ENCODE data around the gene CYP27A1. TPM values are rescaled to one million over a fixed set of nuclear protein-coding genes. Genes with fewer than 3 reads are reported as not detected.

Gene CYP27A1
- total RNA-seq, 1 donor from 2014 or later, result 0.11 TPM

DNA sequence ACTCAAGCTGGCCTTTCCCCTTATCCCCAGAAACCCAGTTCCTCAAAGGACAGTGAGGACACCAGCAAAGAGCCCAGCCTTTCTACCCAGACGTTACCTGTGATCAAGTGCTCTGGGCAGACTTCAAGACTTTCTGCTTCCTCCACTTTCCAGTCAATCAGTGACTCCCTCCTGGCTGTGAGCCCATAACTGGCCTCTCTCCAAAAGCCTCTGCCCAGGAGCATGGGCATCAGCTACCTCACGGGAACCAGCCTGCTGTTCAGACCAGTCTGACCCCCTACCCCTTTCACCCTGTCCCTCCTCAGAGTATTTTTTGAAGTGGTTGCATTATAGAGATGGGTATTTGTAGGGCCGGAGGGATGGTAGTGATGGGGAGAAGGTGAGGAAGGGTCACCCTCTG, 27.7 kb upstream of the CYP27A1 start:
- no peaks in the 10 kb centered on the region for H3K27me3 ChIP-seq
- no peak overlapping the region for H3K4me2 ChIP-seq
- H3K4me3 ChIP-seq, result no peak overlapping the region
- no peaks in the 10 kb centered on the region for H3K4me1 ChIP-seq
- H3K27ac ChIP-seq, result no peak overlapping the region
- H2AFZ ChIP-seq (replicated peaks), result no peak overlapping the region
- no peaks in the 10 kb centered on the region for H3F3A ChIP-seq (ENCODE audit: low read depth)
- no peak overlapping the region for H3K9ac ChIP-seq
- Mint-ChIP-seq H3K27me3 (ENCODE audit: insufficient read depth, low read depth) (peaks cover 7% of the 10 kb centered on the region), H3K27ac (no peak overlapping the region), H3K4me1 (no peaks in the 10 kb centered on the region), H3K4me3 (no peak overlapping the region), H3K36me3 (peaks cover 36% of the 10 kb centered on the region), H3K9me3 (no peaks in the 10 kb centered on the region)
- H4K20me1 ChIP-seq (ENCODE audit: low read depth), result no peaks in the 10 kb centered on the region
- H3K9me3 ChIP-seq (ENCODE audit: low read depth), result no peaks in the 10 kb centered on the region
- no peak for DNase-seq (ENCODE audit: low spot score)
- no peak for TF ChIP-seq EZH2phosphoT487 (IDR thresholded peaks at IDR 0.05)
- TF ChIP-seq EZH2 (IDR thresholded peaks at IDR 0.05), result no peak
- TF ChIP-seq, protein P1, sequence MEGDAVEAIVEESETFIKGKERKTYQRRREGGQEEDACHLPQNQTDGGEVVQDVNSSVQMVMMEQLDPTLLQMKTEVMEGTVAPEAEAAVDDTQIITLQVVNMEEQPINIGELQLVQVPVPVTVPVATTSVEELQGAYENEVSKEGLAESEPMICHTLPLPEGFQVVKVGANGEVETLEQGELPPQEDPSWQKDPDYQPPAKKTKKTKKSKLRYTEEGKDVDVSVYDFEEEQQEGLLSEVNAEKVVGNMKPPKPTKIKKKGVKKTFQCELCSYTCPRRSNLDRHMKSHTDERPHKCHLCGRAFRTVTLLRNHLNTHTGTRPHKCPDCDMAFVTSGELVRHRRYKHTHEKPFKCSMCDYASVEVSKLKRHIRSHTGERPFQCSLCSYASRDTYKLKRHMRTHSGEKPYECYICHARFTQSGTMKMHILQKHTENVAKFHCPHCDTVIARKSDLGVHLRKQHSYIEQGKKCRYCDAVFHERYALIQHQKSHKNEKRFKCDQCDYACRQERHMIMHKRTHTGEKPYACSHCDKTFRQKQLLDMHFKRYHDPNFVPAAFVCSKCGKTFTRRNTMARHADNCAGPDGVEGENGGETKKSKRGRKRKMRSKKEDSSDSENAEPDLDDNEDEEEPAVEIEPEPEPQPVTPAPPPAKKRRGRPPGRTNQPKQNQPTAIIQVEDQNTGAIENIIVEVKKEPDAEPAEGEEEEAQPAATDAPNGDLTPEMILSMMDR (IDR thresholded peaks at IDR 0.05), result no peak
- H3K36me3 ChIP-seq, result no peaks in the 10 kb centered on the region
- H3K79me2 ChIP-seq (ENCODE audit: low read depth), result no peaks in the 10 kb centered on the region

DNA sequence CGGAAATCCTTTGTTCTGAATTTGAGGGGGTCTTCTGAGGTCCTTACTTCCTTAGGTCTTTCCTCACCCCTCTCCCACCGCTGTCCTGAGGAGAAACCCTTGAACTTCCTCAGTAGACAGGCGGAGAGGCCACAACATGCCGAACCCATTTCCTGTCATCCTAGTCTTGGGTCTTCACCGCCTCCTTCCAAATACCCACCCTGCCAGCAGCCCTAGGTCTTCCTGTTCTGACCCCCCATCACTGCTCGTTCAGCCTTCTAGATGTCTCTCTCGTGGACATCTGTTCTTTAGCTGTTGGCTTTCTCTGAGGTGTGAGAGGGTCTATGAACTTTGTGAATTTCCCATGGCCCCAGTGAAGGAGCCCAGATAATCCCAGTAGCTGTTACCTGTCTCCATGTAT, 27.2 kb upstream of the CYP27A1 start:
- no peak overlapping the region for H3K27ac Mint-ChIP-seq
- Histone ChIP-seq H2AFZ (replicated peaks) (no peak overlapping the region), H3K27me3 (no peaks in the 10 kb centered on the region), H3K4me3 (no peak overlapping the region), H3K4me2 (no peak overlapping the region), H4K20me1 (ENCODE audit: low read depth) (no peaks in the 10 kb centered on the region), H3F3A (ENCODE audit: low read depth) (no peaks in the 10 kb centered on the region), H3K4me1 (no peaks in the 10 kb centered on the region), H3K36me3 (no peaks in the 10 kb centered on the region), H3K27ac (no peak overlapping the region), H3K9ac (no peak overlapping the region), H3K79me2 (ENCODE audit: low read depth) (no peaks in the 10 kb centered on the region), H3K9me3 (ENCODE audit: low read depth) (no peaks in the 10 kb centered on the region)
- TF ChIP-seq EZH2phosphoT487 (IDR thresholded peaks at IDR 0.05) (no peak), EZH2 (IDR thresholded peaks at IDR 0.05) (no peak)
- TF ChIP-seq, protein P1 (IDR thresholded peaks at IDR 0.05), result no peak
- H3K36me3 Mint-ChIP-seq, result peaks cover 36% of the 10 kb centered on the region
- no peak overlapping the region for H3K4me3 Mint-ChIP-seq
- DNase-seq (ENCODE audit: low spot score), result no peak
- no peaks in the 10 kb centered on the region for H3K9me3 Mint-ChIP-seq
- no peaks in the 10 kb centered on the region for H3K4me1 Mint-ChIP-seq
- H3K27me3 Mint-ChIP-seq (ENCODE audit: insufficient read depth, low read depth), result peaks cover 7% of the 10 kb centered on the region

DNA sequence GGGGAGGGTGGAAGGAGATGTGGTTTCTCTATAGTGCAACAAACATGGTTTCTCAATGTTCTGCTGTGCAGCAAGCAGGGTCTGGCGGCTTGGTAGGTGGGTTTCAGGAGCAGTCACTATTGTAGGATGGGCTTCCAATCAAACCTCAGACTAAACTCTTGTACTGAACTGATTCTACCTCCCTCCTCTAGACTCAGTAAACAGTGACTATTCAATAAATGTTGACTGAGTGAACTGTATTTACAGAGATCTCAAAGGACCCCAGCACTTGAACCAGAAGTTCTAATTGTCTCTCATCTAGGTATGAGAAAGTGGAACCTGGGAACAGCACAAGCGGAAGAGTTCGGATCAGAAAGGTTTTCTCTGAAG, 26.8 kb upstream of the CYP27A1 start:
- no peaks in the 10 kb centered on the region for H3K4me1 ChIP-seq

More for the DNA sequence above, 26.8 kb upstream of the CYP27A1 start:
- Mint-ChIP-seq H3K36me3 (peaks cover 35% of the 10 kb centered on the region), H3K4me1 (no peaks in the 10 kb centered on the region), H3K27ac (no peak overlapping the region), H3K4me3 (no peak overlapping the region), H3K27me3 (ENCODE audit: insufficient read depth, low read depth) (peaks cover 7% of the 10 kb centered on the region), H3K9me3 (no peaks in the 10 kb centered on the region)
- Histone ChIP-seq H3K79me2 (ENCODE audit: low read depth) (no peaks in the 10 kb centered on the region), H3K9me3 (ENCODE audit: low read depth) (no peaks in the 10 kb centered on the region), H4K20me1 (ENCODE audit: low read depth) (no peaks in the 10 kb centered on the region), H2AFZ (replicated peaks) (no peak overlapping the region), H3K27ac (no peak overlapping the region), H3K4me2 (no peak overlapping the region), H3F3A (ENCODE audit: low read depth) (no peaks in the 10 kb centered on the region), H3K27me3 (no peaks in the 10 kb centered on the region), H3K36me3 (no peaks in the 10 kb centered on the region), H3K4me3 (no peak overlapping the region), H3K9ac (no peak overlapping the region)
- no peak for DNase-seq (ENCODE audit: low spot score)
- TF ChIP-seq, protein P1 (IDR thresholded peaks at IDR 0.05), result no peak
- TF ChIP-seq EZH2phosphoT487 (IDR thresholded peaks at IDR 0.05), result no peak

Data from neural progenitor cell (in vitro differentiated cells).